Measurements from ENCODE around the gene DCLK1.

Gene DCLK1

DNA sequence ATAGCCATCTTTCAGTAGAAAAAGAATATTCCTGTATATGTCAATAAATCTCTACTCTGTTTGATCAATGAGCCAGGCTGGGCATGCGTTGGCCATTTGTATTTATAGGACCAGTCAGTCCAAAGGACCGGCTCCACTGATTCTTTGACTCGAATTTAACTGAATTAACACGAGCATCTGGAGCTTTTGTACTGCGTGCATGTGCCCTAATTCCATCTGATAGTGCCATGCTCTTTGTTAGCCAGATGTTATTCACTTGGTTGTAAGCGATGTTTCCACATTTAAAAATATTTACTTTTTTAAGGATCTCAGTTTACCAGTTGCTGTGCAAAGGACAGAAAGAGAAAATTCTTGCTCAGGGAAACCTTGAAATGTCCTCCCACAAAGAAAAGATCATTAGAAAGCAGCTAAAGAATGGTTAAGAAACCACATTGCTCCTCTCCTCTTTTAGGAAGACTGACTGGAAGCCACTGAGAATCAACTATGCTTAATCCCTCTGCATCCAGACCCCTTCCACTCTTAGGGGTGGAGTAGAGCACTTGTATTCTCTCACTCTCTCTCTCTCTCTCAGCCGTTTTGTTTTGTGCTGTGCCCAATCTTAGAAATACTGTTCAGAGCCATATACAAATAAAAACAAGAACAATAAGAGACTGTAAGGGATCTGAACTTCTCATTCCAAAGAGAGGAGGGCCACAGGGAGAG is 165.8 kb downstream of the DCLK1 start:
- no peak for TF ChIP-seq CTCF (conservative IDR thresholded peaks at IDR 0.05; ENCODE audit: low read depth)
- POLR2A ChIA-PET (ENCODE audit: low non-redundant PET): no interaction called here
- DNase-seq (ENCODE audit: low spot score): no peak
- CTCF ChIA-PET: interaction anchor here (0.6 kb wide), 1 partner anchor 149 kb away, joined by 3 read pairs; no protein-coding TSS in a partner anchor
- no peak overlapping the region for H3K27ac ChIP-seq

- ChIA-PET POLR2A (ENCODE audit: low non-redundant PET) (no interaction called here), CTCF (no interaction called here)
- no peak for TF ChIP-seq CTCF (conservative IDR thresholded peaks at IDR 0.05; ENCODE audit: low read depth)
- no peak for DNase-seq (ENCODE audit: low spot score)
- no peak overlapping the region for H3K27ac ChIP-seq
Observed at GRCh38 chr13:35964863-35965180, 166.4 kb downstream of the DCLK1 start.

DNA sequence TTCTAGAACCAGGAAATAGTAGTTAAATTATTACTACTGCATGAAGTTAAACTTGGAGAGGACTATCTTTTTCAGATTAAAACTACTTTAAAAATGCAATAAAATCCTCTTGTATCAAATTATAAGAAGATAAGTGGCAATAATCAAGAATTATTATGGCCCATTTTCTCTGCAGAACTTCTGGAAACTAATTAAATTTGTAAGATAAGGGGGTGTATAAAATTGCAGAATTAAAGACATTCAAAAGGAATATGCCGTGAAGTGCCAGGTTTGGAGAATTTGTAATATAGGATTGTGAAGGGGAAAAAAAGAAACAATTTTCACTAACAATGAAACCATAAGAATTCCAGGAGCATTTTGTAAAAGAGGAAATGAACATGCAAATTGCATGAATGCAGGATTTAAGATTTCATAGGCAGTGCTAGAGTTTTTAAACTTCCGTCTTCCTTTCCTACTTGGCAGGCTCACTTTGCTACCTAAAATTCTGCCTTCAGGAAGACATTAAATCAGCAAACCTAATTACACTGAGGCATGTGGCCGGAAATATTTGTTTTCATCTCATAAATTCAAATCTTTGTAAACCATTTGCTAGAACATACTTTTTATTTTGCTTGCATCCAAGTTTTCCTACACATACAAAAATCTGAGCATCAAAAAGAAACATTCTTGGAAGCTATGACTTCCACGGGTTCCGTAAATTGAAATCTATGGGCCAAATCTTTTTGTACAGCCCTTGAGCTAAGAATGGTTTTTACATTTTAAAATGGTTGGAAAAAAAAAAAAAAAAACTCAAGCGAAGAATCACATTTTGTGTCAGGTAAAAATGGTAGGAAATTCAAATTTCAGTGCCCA is 166.9 kb downstream of the DCLK1 start:
- DNase-seq (ENCODE audit: low spot score): no peak
- CTCF ChIA-PET: no interaction called here
- TF ChIP-seq CTCF (conservative IDR thresholded peaks at IDR 0.05; ENCODE audit: low read depth): no peak
- no peak overlapping the region for H3K27ac ChIP-seq
- POLR2A ChIA-PET (ENCODE audit: low non-redundant PET): no interaction called here

- ChIA-PET POLR2A (ENCODE audit: low non-redundant PET) (no interaction called here), CTCF (interaction anchor here (0.6 to 1.0 kb wide), 2 partner anchors 15 to 309 kb away, joined by 3 to 4 read pairs; no protein-coding TSS in a partner anchor)
- no peak for TF ChIP-seq CTCF (conservative IDR thresholded peaks at IDR 0.05; ENCODE audit: low read depth)
- no peak for DNase-seq (ENCODE audit: low spot score)
- H3K27ac ChIP-seq: no peak overlapping the region
Observed at GRCh38 chr13:35961461-35962220, 169.5 kb downstream of the DCLK1 start.

DNA sequence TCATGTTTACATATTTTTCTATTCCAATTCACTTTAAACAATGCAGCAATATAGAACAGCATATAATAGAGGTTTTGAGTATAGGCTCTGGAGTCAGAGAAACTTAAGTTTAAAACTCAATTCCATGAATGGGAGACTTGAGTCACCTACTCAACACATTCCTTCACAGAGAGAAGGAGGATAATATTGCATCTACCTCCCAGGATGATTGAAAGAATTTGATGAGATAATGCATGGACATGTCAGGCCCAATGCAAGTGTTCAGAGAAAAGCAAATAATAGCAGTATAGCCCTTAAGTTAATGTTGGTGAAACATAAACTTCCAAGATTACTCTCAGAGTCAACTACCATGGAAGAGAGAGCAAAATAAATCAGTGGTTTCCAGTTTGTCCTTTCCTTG is 170.2 kb downstream of the DCLK1 start:
- H3K27ac ChIP-seq: no peak overlapping the region
- TF ChIP-seq CTCF (conservative IDR thresholded peaks at IDR 0.05; ENCODE audit: low read depth): no peak
- ChIA-PET CTCF (no interaction called here), POLR2A (ENCODE audit: low non-redundant PET) (no interaction called here)
- DNase-seq (ENCODE audit: low spot score): no peak

DNA sequence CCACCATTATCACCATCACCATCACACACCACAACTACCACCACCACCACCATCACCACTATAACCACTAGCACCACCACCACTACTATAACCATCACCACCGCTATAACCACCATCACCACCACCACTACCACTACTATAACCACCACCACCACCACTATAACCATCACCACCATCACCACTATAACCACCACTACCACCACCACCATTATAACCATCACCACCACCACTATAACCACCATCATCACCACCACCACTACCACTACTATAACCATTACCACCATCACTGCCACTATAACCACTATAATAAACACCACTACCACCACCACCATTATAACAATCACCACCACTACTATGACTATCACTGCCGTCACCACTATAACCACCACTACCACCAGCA is 173.2 kb downstream of the DCLK1 start:
- ChIA-PET CTCF (interaction anchor here (1.0 kb wide), 1 partner anchor 21 kb away, joined by 3 read pairs; no protein-coding TSS in a partner anchor), POLR2A (ENCODE audit: low non-redundant PET) (no interaction called here)
- H3K27ac ChIP-seq: no peak overlapping the region
- no peak for TF ChIP-seq CTCF (conservative IDR thresholded peaks at IDR 0.05; ENCODE audit: low read depth)
- DNase-seq (ENCODE audit: low spot score): no peak

Data from RWPE1 (cell line).